ENCODE measurements around the gene WDR5B.

The WDR5B gene

GRCh38 chr3:122409446-122409845, 6.4 kb downstream of the WDR5B start:
- DNase-seq (ENCODE audit: low read depth, low spot score): no peak

- no peak for DNase-seq (ENCODE audit: low read depth, low spot score)
Measured at GRCh38 chr3:122407946-122408345, 7.9 kb downstream of the WDR5B start.

DNA sequence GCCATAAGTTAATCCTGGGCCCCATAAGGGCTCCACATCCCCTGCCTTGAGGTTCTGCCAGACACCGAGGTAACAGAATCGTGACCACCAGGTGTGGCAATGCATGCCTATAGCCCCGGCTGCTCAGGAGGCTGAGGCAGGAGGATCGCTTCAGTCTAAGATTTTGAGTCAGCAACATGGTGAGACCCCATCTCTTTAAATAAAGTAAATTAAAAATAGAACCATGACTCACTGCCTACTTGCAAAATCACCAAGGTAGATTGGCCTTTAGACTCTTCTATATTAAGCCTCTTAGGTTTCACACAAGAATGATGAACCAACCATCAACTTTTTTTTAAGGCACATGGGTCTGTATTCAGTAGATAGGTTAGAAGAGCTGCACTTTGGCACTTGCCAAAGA, 9.7 kb downstream of the WDR5B start:
- DNase-seq (ENCODE audit: low read depth, low spot score): no peak

DNA sequence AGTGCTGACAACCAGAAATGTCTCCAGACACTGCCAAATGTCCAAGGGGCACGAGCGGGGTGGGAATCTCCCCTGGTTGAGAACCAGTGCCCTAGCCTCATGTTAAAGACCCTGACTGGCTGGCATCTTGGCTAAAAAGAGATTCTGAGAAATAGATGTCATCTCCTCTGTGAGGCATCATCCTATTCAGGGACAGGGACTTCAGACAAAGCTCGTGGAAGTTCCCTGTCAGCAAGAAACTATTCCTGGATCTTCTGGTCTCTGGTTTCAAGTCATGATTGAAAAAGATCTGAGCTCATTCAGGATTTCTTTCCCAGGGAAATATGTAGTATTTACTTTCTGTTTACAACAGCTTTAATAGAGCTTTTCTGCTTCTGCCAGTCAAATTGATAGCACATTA, 10.8 kb downstream of the WDR5B start:
- DNase-seq (ENCODE audit: low read depth, low spot score): no peak

- DNase-seq (ENCODE audit: low read depth, low spot score): no peak
Measured at GRCh38 chr3:122403489-122403888, 12.4 kb downstream of the WDR5B start.

- no peak for DNase-seq (ENCODE audit: low read depth, low spot score)
Measured at GRCh38 chr3:122398920-122399319, 16.9 kb downstream of the WDR5B start.

- DNase-seq (ENCODE audit: low read depth, low spot score): no peak
Measured at GRCh38 chr3:122397201-122397600, 18.7 kb downstream of the WDR5B start.

DNA sequence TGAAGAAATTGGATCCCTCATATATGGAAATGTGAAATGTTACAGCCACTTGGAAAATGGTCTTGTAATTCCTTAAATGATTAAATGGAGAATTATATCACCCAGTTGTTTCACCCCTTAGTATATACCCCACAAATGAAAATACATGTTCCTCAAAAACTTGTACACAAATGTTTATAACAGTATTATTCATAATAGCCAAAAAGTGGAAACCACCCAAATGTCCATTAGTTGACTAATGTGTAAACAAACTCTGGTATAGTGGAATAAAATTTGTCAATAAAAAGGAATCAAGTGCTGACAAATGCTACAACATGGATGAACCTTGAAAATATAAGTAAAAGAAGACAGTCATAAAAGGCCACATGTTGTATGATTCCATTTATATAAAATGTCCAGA, 19.4 kb downstream of the WDR5B start:
- DNase-seq (ENCODE audit: low read depth, low spot score): no peak

DNA sequence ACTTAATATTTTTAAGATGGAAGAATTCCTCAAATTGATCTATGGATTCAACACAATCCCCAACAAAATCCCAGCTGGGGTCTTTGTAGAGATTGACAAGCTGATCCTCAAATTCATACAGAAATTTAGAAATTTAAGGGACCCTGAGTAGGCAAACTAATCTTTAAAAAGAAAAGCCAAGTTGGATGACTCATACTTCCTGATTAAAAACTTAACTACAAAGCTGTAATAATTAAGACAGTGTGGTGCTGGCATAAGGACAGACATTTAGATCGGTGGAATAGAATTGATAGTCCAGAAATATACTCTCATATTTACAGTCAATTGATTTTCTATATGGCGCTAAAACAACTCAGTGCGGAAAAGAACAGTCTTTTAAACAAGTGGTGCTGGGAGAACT, 20.3 kb downstream of the WDR5B start:
- DNase-seq (ENCODE audit: low read depth, low spot score): no peak

DNA sequence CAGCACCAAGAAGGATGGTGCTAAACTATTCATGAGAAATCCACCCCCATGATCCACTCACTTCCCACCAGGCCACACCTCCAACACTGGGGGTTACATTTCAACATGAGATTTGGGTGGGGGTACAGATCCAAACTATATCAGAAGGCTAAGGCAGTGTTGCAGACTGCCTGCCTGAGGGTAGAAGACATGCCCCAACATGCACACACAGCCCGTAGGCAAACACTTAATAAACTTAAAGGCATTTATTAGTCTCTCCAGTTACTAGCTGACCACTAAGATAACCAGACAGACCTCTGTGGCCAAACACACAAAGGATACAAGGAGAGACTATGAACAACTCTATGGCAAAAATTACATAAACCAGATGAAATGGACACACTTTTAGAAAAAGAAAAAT, 21.7 kb downstream of the WDR5B start:
- no peak for DNase-seq (ENCODE audit: low read depth, low spot score)

DNA sequence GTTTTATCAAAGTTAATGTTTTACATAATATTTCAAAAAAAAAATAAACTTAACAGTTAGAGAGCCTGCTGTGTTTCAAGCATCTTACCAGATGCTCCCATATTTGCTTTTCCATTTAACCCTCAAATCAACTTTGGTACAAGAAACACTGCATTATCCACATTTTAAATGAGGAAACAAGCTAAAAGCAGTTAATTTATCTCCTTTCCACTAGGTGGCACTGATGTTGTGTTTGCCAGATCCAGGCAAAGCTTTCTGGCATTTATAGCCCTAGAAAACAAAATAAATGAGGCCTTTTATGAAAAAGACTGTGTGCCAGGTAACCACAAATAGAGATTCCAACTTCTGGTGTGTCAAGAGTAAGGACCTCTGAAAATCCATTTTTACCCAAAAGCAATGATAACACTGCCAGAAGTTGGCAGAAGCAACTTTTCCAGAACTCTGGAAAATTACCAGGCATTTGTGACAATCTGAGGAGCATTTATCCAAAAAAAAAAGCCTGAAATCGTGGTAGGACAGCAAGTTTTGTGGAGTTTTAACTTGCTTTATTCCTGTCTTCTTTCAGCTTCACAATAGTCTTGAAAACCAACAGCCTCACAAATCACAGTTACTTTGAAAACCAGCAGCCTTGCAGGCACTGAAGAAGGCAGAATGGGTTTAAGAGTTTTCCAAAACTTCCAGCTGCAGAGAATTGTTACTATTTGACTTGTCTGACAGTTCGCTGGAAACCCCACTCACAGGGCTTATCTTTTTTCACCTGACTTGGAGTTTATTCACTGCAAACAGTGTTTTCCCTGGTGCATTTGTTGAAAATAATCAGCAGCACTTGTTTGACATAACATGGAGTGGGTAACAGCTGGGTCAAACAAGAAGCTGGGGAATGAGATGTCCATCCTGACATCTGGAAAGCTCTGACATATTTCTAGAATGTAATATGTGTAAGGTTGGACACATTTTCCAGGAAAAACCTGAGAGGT, 22.7 kb downstream of the WDR5B start:
- DNase-seq (ENCODE audit: low read depth, low spot score): no peak

DNA sequence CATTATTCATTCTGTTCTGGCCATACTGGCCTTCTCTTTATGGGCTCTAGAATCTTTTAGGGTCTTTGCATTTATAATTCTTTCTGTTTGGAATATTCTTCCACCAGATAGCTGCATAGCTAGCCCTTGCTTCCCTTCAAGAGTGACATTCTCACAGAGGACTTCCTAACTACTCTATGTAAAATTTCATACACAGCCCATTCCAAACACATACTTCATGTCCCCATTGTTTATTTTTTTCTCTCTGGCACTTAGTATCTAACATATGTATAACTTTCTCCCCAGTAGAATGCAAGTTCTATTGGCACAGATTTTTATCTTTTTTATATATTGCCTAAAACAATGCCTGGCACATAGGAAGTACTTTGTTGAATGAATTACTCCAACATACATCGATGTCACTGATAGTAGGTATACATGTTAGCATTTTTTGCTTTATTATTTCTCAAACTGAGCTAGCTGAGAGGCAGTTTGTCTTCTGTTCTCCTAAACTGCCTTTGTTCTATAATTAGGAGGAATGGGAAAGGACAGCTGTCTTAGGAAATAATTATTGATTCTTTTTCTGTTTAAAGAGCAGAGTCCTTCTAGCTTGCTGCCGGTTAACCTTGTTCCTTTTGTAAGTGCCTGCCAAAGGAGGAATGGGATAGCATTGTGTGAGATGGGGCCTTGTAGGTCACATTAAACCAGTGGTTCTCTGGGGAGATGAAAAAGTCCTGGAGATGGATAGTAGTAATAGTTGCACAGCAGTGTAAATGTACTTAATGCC, 24.0 kb downstream of the WDR5B start:
- no peak for DNase-seq (ENCODE audit: low read depth, low spot score)

DNA sequence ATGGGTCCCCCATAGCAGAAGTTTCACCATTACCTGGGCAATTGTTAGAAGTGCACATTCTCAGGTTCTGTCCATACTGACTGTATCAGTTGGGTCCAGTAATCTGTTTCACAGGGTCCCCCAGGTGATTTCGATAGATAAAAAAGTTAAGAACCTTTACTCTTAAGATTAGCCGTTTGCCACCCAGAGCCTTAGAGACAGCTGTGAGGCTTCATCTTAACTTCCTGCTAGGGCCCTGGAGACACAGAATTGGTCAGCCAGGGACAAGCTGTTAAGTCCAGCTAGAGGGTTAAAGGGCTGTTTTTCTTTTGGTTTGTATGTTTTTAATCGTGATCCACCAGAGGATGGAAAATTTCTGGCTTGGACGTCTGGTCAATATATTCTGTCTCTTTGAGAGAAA, 25.2 kb downstream of the WDR5B start:
- DNase-seq (ENCODE audit: low read depth, low spot score): no peak

DNA sequence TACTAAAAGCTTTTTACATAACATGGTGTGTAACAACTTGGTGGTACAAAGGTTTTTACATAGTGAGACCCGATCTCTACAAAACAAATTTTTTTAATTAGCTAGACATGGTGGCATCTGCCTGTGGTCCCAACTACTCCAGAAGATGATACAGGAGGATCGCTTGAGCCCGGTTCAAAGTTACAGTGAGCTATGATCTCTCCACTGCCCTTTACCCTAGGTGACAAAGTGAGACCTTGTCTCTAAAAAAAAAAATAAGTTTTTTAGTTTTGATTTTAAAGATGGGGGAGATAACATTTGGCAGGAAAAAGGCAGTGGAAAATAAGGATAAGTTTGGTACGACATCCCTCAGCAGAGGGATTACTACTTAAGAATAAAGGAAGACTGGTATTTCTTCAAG, 26.0 kb downstream of the WDR5B start:
- DNase-seq (ENCODE audit: low read depth, low spot score): no peak

DNA sequence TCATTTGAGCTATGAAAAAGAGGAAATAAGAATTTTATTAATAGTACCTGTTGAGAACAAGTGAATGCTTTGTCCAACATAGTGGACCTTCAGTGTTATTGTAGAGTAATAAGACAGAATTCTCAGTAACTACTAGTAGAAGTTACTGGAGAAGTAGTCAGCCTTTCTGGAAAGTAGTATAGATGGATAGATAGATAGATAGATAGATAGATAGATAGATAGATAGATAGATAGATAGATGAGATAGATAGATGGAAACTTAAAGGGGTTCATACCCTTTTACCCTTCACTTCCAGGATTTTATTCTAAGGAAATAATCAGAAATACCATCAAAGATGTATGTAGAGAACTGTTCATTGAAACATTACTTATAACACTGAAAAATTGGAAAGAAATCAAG, 26.7 kb downstream of the WDR5B start:
- DNase-seq (ENCODE audit: low read depth, low spot score): no peak

- no peak for DNase-seq (ENCODE audit: low read depth, low spot score)
Measured at GRCh38 chr3:122387709-122388108, 28.2 kb downstream of the WDR5B start.

- DNase-seq (ENCODE audit: low read depth, low spot score): peak; percentile 86
Measured at GRCh38 chr3:122383771-122384697, 31.8 kb downstream of the WDR5B start, which contains the start of gene FAM162A. Gene FAM162A (plus strand): TSS chr3:122384182. CDS start chr3:122384266, 84 bp downstream.

GRCh38 chr3:122382888-122383666, 32.8 kb downstream of the WDR5B start, which contains the start of gene MIX23:
Gene MIX23 (minus strand): TSS chr3:122383231. CDS start chr3:122383224, 7 bp downstream.
- DNase-seq (ENCODE audit: low read depth, low spot score): peak; percentile 65

DNA sequence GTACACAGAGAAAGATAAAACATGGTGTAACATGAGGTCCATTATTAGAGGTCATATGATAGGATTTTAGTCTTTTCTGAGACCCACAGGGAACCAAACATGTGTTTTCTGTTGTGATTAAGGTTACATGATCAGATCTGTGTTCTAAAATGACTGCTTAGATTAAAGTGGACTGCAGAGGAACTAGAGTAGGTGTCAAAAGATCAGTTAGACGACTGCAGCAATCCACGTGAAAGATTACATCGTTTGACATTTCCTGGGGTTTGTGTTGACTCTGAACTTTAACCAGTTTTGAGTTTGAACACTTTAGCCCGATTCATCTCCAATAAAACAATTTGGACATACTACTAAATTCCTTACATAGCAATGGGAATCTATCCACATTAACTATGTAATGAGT, 37.9 kb downstream of the WDR5B start:
- no peak for DNase-seq (ENCODE audit: low read depth, low spot score)

- no peak for DNase-seq (ENCODE audit: low read depth, low spot score)
Measured at GRCh38 chr3:122374034-122374433, 41.8 kb downstream of the WDR5B start.

DNA sequence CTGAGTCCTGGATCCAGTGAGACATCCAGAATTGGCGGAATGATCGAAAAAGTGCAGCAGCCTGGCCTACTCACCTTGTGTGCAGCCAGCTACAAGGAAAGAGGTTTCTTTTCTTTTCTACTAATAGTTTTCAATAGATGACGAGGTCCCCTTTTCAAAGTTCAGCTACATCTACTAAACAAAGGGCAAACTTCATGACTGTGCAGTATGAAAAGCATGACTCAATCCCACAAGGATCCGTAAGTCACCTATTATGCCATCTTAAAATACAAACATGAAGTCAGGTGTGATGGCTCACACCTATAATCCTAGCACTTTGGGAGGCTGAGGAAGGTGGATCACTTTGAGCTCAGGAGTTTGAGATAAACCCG, 49.5 kb downstream of the WDR5B start:
- DNase-seq (ENCODE audit: low read depth, low spot score): no peak
